Right lobe of liver (tissue), 6 donors: ENCODE results near the gene CDKAL1. TPM values are rescaled to one million over a fixed set of nuclear protein-coding genes. Genes with fewer than 3 reads are reported as not detected.

Experiments used
- ATAC-seq, 4 donors: fragments of 200-7000 bp; cut with Tn5 transposase; one replicate each; pipeline ENCODE4 v1.9.1; 2020; ENCODE audit warnings: mild to moderate bottlenecking in 4 of 4, moderate library complexity in 4 of 4
- DNase-seq, 3 donors: peaks; one replicate each; pipeline ENCODE4 v3.0.0-alpha.2; 2020
- H3K27ac ChIP-seq, 3 donors: fragments of 200-600 bp; one replicate each; pipeline ENCODE4 v1.8.0; 2022
- H3K27me3 ChIP-seq, 2 donors: fragments of 200-600 bp; one replicate each; pipeline ENCODE4 v1.8.0; 2022
- H3K36me3 ChIP-seq, 4 donors: fragments of 200-600 bp; sonication (generic) in 1 of 4; one replicate each; pipeline versions ENCODE4 v1.5.1 to v1.8.0; 2017 to 2022; ENCODE audit warnings: control low read depth in 1 of 4
- H3K4me1 ChIP-seq, 4 donors: fragments of 200-600 bp; sonication (generic) in 1 of 4; one replicate each; pipeline versions ENCODE4 v1.5.1 to v1.8.0; 2017 to 2022; ENCODE audit warnings: control low read depth in 1 of 4
- H3K4me3 ChIP-seq, 3 donors: fragments of 200-600 bp; one replicate each; pipeline ENCODE4 v1.8.0; 2022
- H3K9me3 ChIP-seq, 4 donors: fragments of 200-600 bp; sonication (generic) in 1 of 4; one replicate each; pipeline versions ENCODE4 v1.5.1 to v1.8.0; 2017 to 2022; ENCODE audit warnings: control low read depth in 1 of 4
- CTCF ChIP-seq, 4 donors: fragments of 200-600 bp in 3 of 4; fragments of 450-650 bp in 1 of 4; IDR thresholded peaks; one replicate each; pipeline versions ENCODE4 v1.5.1 to v1.8.0; 2016 to 2022; ENCODE audit warnings: antibody characterized with exemption in 4 of 4, mild to moderate bottlenecking in 2 of 4
- POLR2A ChIP-seq: fragments of 450-650 bp; IDR thresholded peaks from one replicate; pipeline ENCODE4 v1.6.1; 2017; ENCODE audit warnings: antibody characterized with exemption, mild to moderate bottlenecking
- WGBS: methylation state at CpG from one replicate; pipeline ENCODE4 v1.1.6; 2018; ENCODE audit warnings: low coverage, low lambda C conversion rate; ENCODE audit not compliant: insufficient coverage; ENCODE audit errors: missing lambda C conversion rate; 5-methylcytosine and 5-hydroxymethylcytosine counted together
- intact Hi-C, 2 donors: fragments of 100-400 bp; cut with DNase I; formaldehyde crosslinking; loops; one replicate each; pipeline versions ENCODE4 v1.11.2 to v1.14.1; 2022
- total RNA-seq, 6 experiments: library from RNA; depleted of rRNA in 2 of 6; stranded (reverse); fragments of >200 nt in 2 of 6; fragmentation: NEBNext Ultra II Directional in 3 of 6; extraction: Animal tissue kit (Norgen Biotek cat#: 25700) in 3 of 6; gene quantifications; one replicate each; pipeline versions ENCODE4 v1.1.0 to v1.2.4, GENCODE V29; 2016 to 2023
- donor health status: DM: no; HTN: yes; CAD: no.
- donor health status: DM: no; HTN: no; CAD: no.
- donor health status: DM: no; HTN: no; CAD: no.
- donor health status: DM: no; HTN: yes; CAD: no.
- donor health status: DM: no; HTN: yes; CAD: no.

CDKAL1 gene
- total RNA-seq, 6 experiments from 2014 or later = 4.5 to 7.0 (median 6.2) TPM

GRCh38 chr6:21048047-21048446 is 513.8 kb downstream of the CDKAL1 start:
- intact Hi-C loops = no loop called here
- whole genome bisulfite sequencing = 87% methylated on average over 2 of the region's 2 CpGs
- H3K27me3 ChIP-seq = no peaks in the 10 kb centered on the region
- TF ChIP-seq POLR2A (no peak), CTCF (IDR thresholded peaks at IDR 0.05) (no peak)
- peaks cover 0 to 15% (median 0%) of the 10 kb centered on the region in 4 donors for H3K4me1 ChIP-seq
- H3K36me3 ChIP-seq = no peaks in the 10 kb centered on the region
- H3K27ac ChIP-seq = no peak overlapping the region
- no peak overlapping the region for H3K4me3 ChIP-seq
- ATAC-seq = no peak
- DNase-seq = no peak
- H3K9me3 ChIP-seq = no peaks in the 10 kb centered on the region

- Histone ChIP-seq H3K36me3 (no peaks in the 10 kb centered on the region), H3K27me3 (no peaks in the 10 kb centered on the region), H3K4me3 (no peak overlapping the region), H3K27ac (no peak overlapping the region), H3K9me3 (no peaks in the 10 kb centered on the region), H3K4me1 (peaks cover 0 to 15% (median 0%) of the 10 kb centered on the region in 4 donors)
- no peak for DNase-seq
- ATAC-seq = no peak
- TF ChIP-seq CTCF (IDR thresholded peaks at IDR 0.05) = no peak
- no peak for TF ChIP-seq POLR2A
- intact Hi-C loops = no loop called here
These were observed 514.9 kb downstream of the CDKAL1 start for GRCh38 chr6:21049148-21049547.

- DNase-seq (no peak), ATAC-seq (no peak)
- Histone ChIP-seq H3K36me3 (no peaks in the 10 kb centered on the region), H3K4me1 (peaks cover 0 to 15% (median 0%) of the 10 kb centered on the region in 4 donors), H3K4me3 (no peak overlapping the region), H3K27me3 (no peaks in the 10 kb centered on the region), H3K27ac (no peak overlapping the region), H3K9me3 (no peaks in the 10 kb centered on the region)
- TF ChIP-seq CTCF (IDR thresholded peaks at IDR 0.05) (no peak), POLR2A (no peak)
- intact Hi-C loops = no loop called here
These were observed 515.3 kb downstream of the CDKAL1 start for GRCh38 chr6:21049572-21049971.

GRCh38 chr6:21050935-21051334 is 516.7 kb downstream of the CDKAL1 start:
- no peaks in the 10 kb centered on the region for H3K36me3 ChIP-seq
- WGBS = 83% methylated on average over 2 of the region's 2 CpGs
- intact Hi-C loops = no loop called here
- no peaks in the 10 kb centered on the region for H3K9me3 ChIP-seq
- no peaks in the 10 kb centered on the region for H3K27me3 ChIP-seq
- TF ChIP-seq POLR2A (no peak), CTCF (IDR thresholded peaks at IDR 0.05) (no peak)
- ATAC-seq (no peak), DNase-seq (no peak)
- H3K4me3 ChIP-seq = no peak overlapping the region
- no peak overlapping the region for H3K27ac ChIP-seq
- H3K4me1 ChIP-seq = peaks cover 0 to 4% (median 0%) of the 10 kb centered on the region in 4 donors

GRCh38 chr6:21051777-21052176 is 517.5 kb downstream of the CDKAL1 start:
- H3K4me1 ChIP-seq = no peaks in the 10 kb centered on the region
- no peaks in the 10 kb centered on the region for H3K27me3 ChIP-seq
- H3K4me3 ChIP-seq = no peak overlapping the region
- intact Hi-C loops = no loop called here
- no peak for DNase-seq
- TF ChIP-seq CTCF (IDR thresholded peaks at IDR 0.05) = no peak
- ATAC-seq = no peak
- no peaks in the 10 kb centered on the region for H3K36me3 ChIP-seq
- H3K27ac ChIP-seq = no peak overlapping the region
- H3K9me3 ChIP-seq = no peaks in the 10 kb centered on the region
